ENCODE data around the gene RYR3. TPM values are rescaled to one million over a fixed set of nuclear protein-coding genes. Genes with fewer than 3 reads are reported as not detected.

RYR3 gene
- polyA plus RNA-seq, 2 donors = 1.0 to 1.8 TPM

DNA sequence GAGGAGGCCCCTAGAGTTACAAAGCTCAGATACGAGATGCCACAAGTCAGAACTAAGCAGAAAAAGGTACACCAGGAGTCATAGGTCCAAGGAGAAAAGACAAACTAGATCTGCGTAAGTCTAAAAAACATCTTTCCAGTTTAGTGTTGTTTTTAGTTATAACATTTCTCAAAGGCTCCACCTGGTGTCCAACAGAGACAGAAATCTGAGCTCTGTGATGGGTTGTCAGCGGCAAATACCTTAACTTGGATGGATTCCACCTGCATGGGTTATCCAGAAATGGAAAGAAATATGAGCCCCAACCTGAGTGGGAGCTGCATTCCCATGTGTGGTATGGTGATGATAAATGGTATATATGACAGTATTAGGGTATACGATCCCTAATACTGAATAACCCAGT is 418.9 kb downstream of the RYR3 start:
- no peaks in the 10 kb centered on the region for H3K36me3 ChIP-seq (ENCODE audit: control insufficient read depth in 2 of 2, insufficient read depth in 2 of 2, low read length in 1 of 2)
- no peaks in the 10 kb centered on the region for H3K27me3 ChIP-seq (ENCODE audit: control insufficient read depth in 1 of 2, insufficient read depth in 2 of 2, low read length in 2 of 2)
- H3K9me3 ChIP-seq (ENCODE audit: control insufficient read depth in 2 of 2, insufficient read depth in 1 of 2, low read depth in 1 of 2, low read length in 1 of 2) = no peaks in the 10 kb centered on the region
- H3K27ac ChIP-seq (ENCODE audit: low read depth in 2 of 2, low read length in 1 of 2) = no peak overlapping the region
- 80% methylated on average over 4 of the region's 4 CpGs for WGBS, 2 donors
- no peaks in the 10 kb centered on the region for H3K4me1 ChIP-seq (ENCODE audit: control insufficient read depth in 2 of 2, insufficient read depth in 2 of 2, low read length in 1 of 2)
- no peak overlapping the region for H3K4me3 ChIP-seq (ENCODE audit: low read depth in 1 of 2, low read length in 2 of 2)

DNA sequence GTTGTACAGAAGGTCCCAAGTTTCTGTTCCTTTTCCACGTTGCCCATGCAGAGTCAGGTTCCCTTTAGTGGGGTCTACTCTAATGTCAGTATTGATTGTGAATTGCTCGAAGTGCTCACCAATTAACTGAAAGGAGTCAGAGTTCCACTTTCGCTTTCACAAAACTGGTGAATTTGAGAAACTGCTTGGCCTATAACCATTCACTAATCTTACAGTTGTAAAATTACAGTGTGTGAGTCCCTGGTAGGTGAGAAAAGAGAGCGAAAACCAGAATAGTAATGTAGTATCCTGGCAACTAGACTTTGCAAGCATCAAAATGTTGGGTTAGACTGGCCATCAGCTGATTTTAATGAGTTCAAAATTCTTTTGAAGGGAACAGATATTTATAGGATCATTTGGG is 420.0 kb downstream of the RYR3 start:
- Histone ChIP-seq H3K4me1 (ENCODE audit: control insufficient read depth in 2 of 2, insufficient read depth in 2 of 2, low read length in 1 of 2) (no peaks in the 10 kb centered on the region), H3K27me3 (ENCODE audit: control insufficient read depth in 1 of 2, insufficient read depth in 2 of 2, low read length in 2 of 2) (no peaks in the 10 kb centered on the region), H3K36me3 (ENCODE audit: control insufficient read depth in 2 of 2, insufficient read depth in 2 of 2, low read length in 1 of 2) (no peaks in the 10 kb centered on the region), H3K27ac (ENCODE audit: low read depth in 2 of 2, low read length in 1 of 2) (no peak overlapping the region), H3K9me3 (ENCODE audit: control insufficient read depth in 2 of 2, insufficient read depth in 1 of 2, low read depth in 1 of 2, low read length in 1 of 2) (no peaks in the 10 kb centered on the region), H3K4me3 (ENCODE audit: low read depth in 1 of 2, low read length in 2 of 2) (no peak overlapping the region)
- WGBS, 2 donors = 74 to 77% methylated on average over 4 of the region's 4 CpGs

DNA sequence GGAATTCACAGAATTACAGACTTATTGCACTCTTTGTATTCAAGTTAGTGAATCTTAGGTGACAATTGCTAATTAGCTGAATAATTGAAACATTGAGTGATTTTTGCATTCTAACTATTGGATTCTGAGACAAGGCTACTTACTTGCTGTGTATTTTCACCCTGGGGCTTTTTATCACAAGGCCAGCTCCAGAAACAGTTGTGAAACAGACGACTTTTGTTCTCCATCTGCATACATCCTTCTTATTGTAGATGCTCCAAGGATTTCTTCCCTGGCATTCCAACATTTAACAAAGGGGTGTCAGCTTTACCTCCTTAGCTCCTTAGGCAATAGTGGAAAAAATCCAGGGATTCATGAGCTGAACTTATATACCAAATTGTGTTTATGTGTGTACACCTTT is 424.4 kb downstream of the RYR3 start:
- H3K4me1 ChIP-seq (ENCODE audit: control insufficient read depth in 2 of 2, insufficient read depth in 2 of 2, low read length in 1 of 2) = no peaks in the 10 kb centered on the region
- no peaks in the 10 kb centered on the region for H3K27me3 ChIP-seq (ENCODE audit: control insufficient read depth in 1 of 2, insufficient read depth in 2 of 2, low read length in 2 of 2)
- H3K9me3 ChIP-seq (ENCODE audit: control insufficient read depth in 2 of 2, insufficient read depth in 1 of 2, low read depth in 1 of 2, low read length in 1 of 2) = no peaks in the 10 kb centered on the region
- H3K36me3 ChIP-seq (ENCODE audit: control insufficient read depth in 2 of 2, insufficient read depth in 2 of 2, low read length in 1 of 2) = no peaks in the 10 kb centered on the region
- WGBS, 2 donors = 17 to 23% methylated on average over 1 of the region's 1 CpG
- H3K4me3 ChIP-seq (ENCODE audit: low read depth in 1 of 2, low read length in 2 of 2) = no peak overlapping the region
- H3K27ac ChIP-seq (ENCODE audit: low read depth in 2 of 2, low read length in 1 of 2) = no peak overlapping the region

DNA sequence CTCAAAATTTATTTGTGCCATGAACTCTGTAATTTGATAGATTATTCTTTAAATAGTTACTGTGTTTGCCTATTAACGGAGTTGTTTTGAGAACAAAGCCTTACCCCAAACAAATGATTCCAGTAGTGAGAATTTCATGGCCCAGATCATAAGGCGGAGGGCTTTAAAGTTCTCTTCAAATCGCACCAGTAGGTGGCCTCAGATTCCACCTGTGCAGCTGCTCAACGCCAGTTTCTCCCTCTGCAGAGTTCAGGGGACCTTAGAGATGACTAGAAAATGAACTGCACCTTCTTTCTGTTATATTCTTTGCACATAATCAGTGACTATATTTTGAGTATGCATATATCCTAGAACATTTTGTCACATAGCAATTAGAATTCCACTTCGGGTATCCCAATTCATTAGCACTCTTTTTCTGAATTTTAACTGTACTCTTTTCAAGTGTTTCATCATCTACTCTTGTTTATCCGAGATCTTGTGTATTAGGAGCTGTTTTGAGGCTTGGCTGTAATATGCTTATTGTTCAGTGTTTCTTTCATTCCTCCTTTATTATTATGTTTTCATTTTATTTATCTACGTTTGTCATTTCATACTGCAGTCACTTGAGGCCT is 425.0 kb downstream of the RYR3 start:
- Histone ChIP-seq H3K36me3 (ENCODE audit: control insufficient read depth in 2 of 2, insufficient read depth in 2 of 2, low read length in 1 of 2) (no peaks in the 10 kb centered on the region), H3K4me1 (ENCODE audit: control insufficient read depth in 2 of 2, insufficient read depth in 2 of 2, low read length in 1 of 2) (no peaks in the 10 kb centered on the region), H3K9me3 (ENCODE audit: control insufficient read depth in 2 of 2, insufficient read depth in 1 of 2, low read depth in 1 of 2, low read length in 1 of 2) (no peaks in the 10 kb centered on the region), H3K27me3 (ENCODE audit: control insufficient read depth in 1 of 2, insufficient read depth in 2 of 2, low read length in 2 of 2) (no peaks in the 10 kb centered on the region), H3K27ac (ENCODE audit: low read depth in 2 of 2, low read length in 1 of 2) (no peak overlapping the region), H3K4me3 (ENCODE audit: low read depth in 1 of 2, low read length in 2 of 2) (no peak overlapping the region)
- 46 to 49% methylated on average over 7 of the region's 7 CpGs for WGBS, 2 donors

DNA sequence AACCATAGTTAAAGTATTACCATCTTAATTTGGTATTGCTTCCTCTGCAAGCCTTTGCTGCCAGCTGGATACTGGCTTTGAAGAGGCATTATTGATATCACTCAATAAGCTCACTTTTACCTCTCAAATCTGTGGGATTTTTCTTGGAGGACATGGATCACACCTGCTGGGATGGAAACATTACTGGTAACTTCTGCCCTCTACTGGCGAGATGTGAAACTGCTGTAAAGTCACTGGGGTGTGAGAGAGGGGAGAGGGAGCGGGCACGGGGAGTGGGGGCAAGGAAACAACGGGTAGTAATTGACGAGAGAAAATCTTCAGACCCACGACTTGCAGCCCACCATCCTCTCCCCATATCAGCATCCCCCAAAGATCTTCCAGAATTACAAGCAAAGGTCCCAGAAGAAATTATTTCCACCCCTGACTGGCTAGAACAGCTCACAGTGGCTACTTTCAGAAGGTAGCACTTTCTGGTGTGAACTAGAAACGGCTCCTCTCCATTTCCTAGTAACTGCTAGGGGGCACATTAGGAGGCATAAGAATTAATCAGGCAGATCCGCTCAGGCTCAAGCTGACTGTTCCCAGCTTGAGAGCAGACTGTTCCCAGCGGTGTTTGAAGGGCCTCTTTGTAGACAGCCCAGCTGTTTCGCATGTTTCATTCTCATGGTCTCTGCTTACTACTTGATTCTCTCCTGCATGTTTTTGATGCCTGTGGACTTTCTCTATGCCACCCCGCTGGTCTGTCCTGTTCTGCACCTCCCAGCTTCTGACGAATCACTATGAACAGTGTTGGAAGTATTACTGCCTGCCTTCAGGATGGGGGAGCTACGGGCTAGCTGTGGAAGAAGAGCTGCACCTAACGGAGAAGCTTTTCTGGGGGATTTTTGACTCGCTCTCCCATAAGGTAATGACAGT is 427.2 kb downstream of the RYR3 start:
- Histone ChIP-seq H3K36me3 (ENCODE audit: control insufficient read depth in 2 of 2, insufficient read depth in 2 of 2, low read length in 1 of 2) (no peaks in the 10 kb centered on the region), H3K4me3 (ENCODE audit: low read depth in 1 of 2, low read length in 2 of 2) (no peak overlapping the region), H3K4me1 (ENCODE audit: control insufficient read depth in 2 of 2, insufficient read depth in 2 of 2, low read length in 1 of 2) (no peaks in the 10 kb centered on the region), H3K27me3 (ENCODE audit: control insufficient read depth in 1 of 2, insufficient read depth in 2 of 2, low read length in 2 of 2) (no peaks in the 10 kb centered on the region), H3K27ac (ENCODE audit: low read depth in 2 of 2, low read length in 1 of 2) (no peak overlapping the region), H3K9me3 (ENCODE audit: control insufficient read depth in 2 of 2, insufficient read depth in 1 of 2, low read depth in 1 of 2, low read length in 1 of 2) (no peaks in the 10 kb centered on the region)
- 38 to 45% methylated on average over 15 of the region's 15 CpGs for WGBS, 2 donors

DNA sequence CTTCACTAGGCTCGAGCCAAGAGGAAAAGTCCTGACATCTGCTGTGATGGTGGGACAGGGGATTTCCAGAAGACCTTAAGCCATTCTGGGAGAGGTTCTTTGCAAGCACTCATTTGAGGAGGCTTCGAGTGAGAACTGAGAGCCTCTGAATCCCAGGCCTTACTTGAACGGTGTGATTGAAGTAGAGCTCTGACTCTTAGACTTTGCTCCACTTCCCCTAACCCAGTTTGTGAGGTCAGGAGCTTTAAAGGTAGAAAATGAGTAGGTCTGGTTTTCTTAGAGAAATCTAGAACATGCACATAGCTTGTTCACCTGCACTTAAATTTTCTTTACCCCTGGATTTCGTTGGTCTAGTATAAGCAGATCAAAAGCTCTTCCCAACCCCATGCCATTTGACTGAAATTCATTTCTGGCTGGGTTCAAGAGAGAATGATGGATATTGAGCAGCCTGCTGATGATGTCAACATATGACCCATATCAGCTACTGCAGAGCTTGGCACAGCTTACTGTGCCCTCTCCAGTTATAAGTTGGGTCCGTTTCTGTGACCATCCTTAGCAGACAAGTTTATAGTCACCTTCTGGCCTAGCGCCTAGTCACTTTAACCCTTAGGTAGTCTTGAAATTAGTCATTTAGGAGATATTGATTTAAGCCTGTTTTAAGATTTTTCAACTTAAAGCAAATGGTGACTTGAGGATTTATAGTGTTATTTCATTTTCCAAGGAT is 428.3 kb downstream of the RYR3 start:
- Histone ChIP-seq H3K36me3 (ENCODE audit: control insufficient read depth in 2 of 2, insufficient read depth in 2 of 2, low read length in 1 of 2) (no peaks in the 10 kb centered on the region), H3K4me3 (ENCODE audit: low read depth in 1 of 2, low read length in 2 of 2) (no peak overlapping the region), H3K9me3 (ENCODE audit: control insufficient read depth in 2 of 2, insufficient read depth in 1 of 2, low read depth in 1 of 2, low read length in 1 of 2) (no peaks in the 10 kb centered on the region), H3K4me1 (ENCODE audit: control insufficient read depth in 2 of 2, insufficient read depth in 2 of 2, low read length in 1 of 2) (no peaks in the 10 kb centered on the region), H3K27me3 (ENCODE audit: control insufficient read depth in 1 of 2, insufficient read depth in 2 of 2, low read length in 2 of 2) (no peaks in the 10 kb centered on the region), H3K27ac (ENCODE audit: low read depth in 2 of 2, low read length in 1 of 2) (no peak overlapping the region)
- 58 to 64% methylated on average over 6 of the region's 6 CpGs for WGBS, 2 donors

DNA sequence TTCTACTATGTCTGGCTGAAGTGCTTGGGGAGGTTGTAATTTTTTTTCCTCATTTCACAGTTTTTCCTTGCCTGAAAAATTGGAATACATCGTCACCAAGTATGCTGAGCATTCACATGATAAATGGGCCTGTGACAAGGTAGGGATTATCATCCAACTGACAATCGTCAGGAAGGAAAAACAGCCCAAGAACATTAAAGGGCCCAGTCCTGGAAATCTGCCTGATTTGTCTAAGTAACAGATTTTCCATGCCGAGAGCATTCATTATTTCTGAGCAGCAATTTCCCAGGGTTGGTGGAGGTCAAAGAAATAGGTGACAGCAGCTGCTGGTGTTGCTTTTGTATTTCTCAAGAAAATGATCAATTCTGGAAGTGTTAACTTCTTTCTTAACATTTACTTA is 431.5 kb downstream of the RYR3 start:
- no peaks in the 10 kb centered on the region for H3K9me3 ChIP-seq (ENCODE audit: control insufficient read depth in 2 of 2, insufficient read depth in 1 of 2, low read depth in 1 of 2, low read length in 1 of 2)
- no peak overlapping the region for H3K4me3 ChIP-seq (ENCODE audit: low read depth in 1 of 2, low read length in 2 of 2)
- H3K27me3 ChIP-seq (ENCODE audit: control insufficient read depth in 1 of 2, insufficient read depth in 2 of 2, low read length in 2 of 2) = no peaks in the 10 kb centered on the region
- 32 to 46% methylated on average over 3 of the region's 3 CpGs for WGBS, 2 donors
- no peaks in the 10 kb centered on the region for H3K4me1 ChIP-seq (ENCODE audit: control insufficient read depth in 2 of 2, insufficient read depth in 2 of 2, low read length in 1 of 2)
- no peaks in the 10 kb centered on the region for H3K36me3 ChIP-seq (ENCODE audit: control insufficient read depth in 2 of 2, insufficient read depth in 2 of 2, low read length in 1 of 2)
- no peak overlapping the region for H3K27ac ChIP-seq (ENCODE audit: low read depth in 2 of 2, low read length in 1 of 2)

DNA sequence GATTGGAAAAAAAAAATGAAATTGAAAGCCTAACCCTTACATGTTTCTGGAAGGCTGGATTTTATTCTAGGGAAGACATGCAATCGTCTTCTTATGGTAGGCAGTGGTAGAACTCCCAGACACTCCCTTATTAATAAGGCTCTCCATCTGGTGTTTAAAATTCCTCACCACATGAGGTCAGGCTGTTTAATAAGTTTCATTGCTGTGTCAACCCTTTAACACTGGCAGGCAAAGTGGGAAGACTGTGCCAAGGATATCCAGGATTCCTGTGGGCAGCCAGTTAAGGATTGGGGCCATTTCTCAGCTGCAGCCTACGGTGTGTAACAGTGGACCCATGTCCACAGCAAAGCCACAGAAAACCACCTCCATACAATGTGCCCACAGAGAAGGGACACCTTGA is 432.0 kb downstream of the RYR3 start:
- H3K9me3 ChIP-seq (ENCODE audit: control insufficient read depth in 2 of 2, insufficient read depth in 1 of 2, low read depth in 1 of 2, low read length in 1 of 2) = no peaks in the 10 kb centered on the region
- 48% methylated on average over 2 of the region's 2 CpGs for WGBS, 2 donors
- H3K27me3 ChIP-seq (ENCODE audit: control insufficient read depth in 1 of 2, insufficient read depth in 2 of 2, low read length in 2 of 2) = no peaks in the 10 kb centered on the region

DNA sequence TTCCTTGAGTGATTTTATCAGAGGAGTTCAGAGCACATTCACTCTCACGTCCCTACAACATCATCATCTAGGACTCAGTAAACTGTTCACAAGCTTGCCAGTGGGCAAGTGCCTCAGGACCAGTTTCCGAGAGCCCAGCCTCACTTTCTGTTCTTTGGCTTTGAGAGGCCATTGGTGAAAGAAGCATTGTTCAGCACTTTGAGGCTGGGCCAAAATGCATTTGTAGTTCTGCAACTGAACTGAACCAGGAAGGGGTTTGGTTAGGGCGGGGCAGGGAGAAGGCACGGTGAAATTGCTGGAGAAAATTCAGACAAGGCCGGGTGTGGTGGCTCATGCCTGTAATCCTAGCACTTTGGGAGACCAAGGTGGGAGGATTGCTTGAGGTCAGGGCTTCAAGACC is 435.4 kb downstream of the RYR3 start:
- Histone ChIP-seq H3K27me3 (ENCODE audit: control insufficient read depth in 1 of 2, insufficient read depth in 2 of 2, low read length in 2 of 2) (no peaks in the 10 kb centered on the region), H3K27ac (ENCODE audit: low read depth in 2 of 2, low read length in 1 of 2) (no peak overlapping the region), H3K4me3 (ENCODE audit: low read depth in 1 of 2, low read length in 2 of 2) (no peak overlapping the region), H3K36me3 (ENCODE audit: control insufficient read depth in 2 of 2, insufficient read depth in 2 of 2, low read length in 1 of 2) (no peaks in the 10 kb centered on the region), H3K4me1 (ENCODE audit: control insufficient read depth in 2 of 2, insufficient read depth in 2 of 2, low read length in 1 of 2) (no peaks in the 10 kb centered on the region), H3K9me3 (ENCODE audit: control insufficient read depth in 2 of 2, insufficient read depth in 1 of 2, low read depth in 1 of 2, low read length in 1 of 2) (no peaks in the 10 kb centered on the region)
- 54 to 69% methylated on average over 5 of the region's 5 CpGs for WGBS, 2 donors

More for the DNA sequence above, 432.0 kb downstream of the RYR3 start:
- no peaks in the 10 kb centered on the region for H3K36me3 ChIP-seq (ENCODE audit: control insufficient read depth in 2 of 2, insufficient read depth in 2 of 2, low read length in 1 of 2)
- no peak overlapping the region for H3K4me3 ChIP-seq (ENCODE audit: low read depth in 1 of 2, low read length in 2 of 2)
- no peak overlapping the region for H3K27ac ChIP-seq (ENCODE audit: low read depth in 2 of 2, low read length in 1 of 2)
- no peaks in the 10 kb centered on the region for H3K4me1 ChIP-seq (ENCODE audit: control insufficient read depth in 2 of 2, insufficient read depth in 2 of 2, low read length in 1 of 2)
